Activated CD8-positive, alpha-beta T cell treated with anti-CD3 and anti-CD28 coated beads for 36 hours (primary cell): Measurements from ENCODE around the gene ZNF280C. TPM values are rescaled to one million over a fixed set of nuclear protein-coding genes. Genes with fewer than 3 reads are reported as not detected.
A peak's percentile ranks its signal among the peaks of the same experiment; 100 is the strongest.

Experiments used
- ATAC-seq: fragments of 200-7000 bp; cut with Tn5 transposase; one replicate; pipeline ENCODE4 v1.10.0; 2021; ENCODE audit warnings: mild to moderate bottlenecking, moderate library complexity
- CTCF ChIA-PET: fragments of 350-600 bp; sonication (Branson Sonifier 250); formaldehyde crosslinking; loops from one replicate; lab custom pipeline; 2021; ENCODE audit warnings: antibody characterized with exemption; lab: Charles Lee
- POLR2A ChIA-PET: fragments of 350-600 bp; sonication (Branson Sonifier 250); formaldehyde crosslinking; loops from one replicate; lab custom pipeline; 2021; ENCODE audit warnings: antibody characterized with exemption; lab: Charles Lee
- DNase-seq: peaks from one replicate; pipeline ENCODE4 v3.0.0-alpha.2; 2020
- H3K27ac Mint-ChIP-seq: one replicate; pipeline ENCODE4 v1.8.0; 2021; ENCODE audit warnings: mild to moderate bottlenecking, mixed read lengths
- H3K27me3 Mint-ChIP-seq: one replicate; pipeline ENCODE4 v1.8.0; 2021; ENCODE audit warnings: mixed read lengths
- H3K36me3 Mint-ChIP-seq: one replicate; pipeline ENCODE4 v1.8.0; 2021; ENCODE audit warnings: low read depth, mixed read lengths
- H3K4me1 Mint-ChIP-seq: one replicate; pipeline ENCODE4 v1.8.0; 2021; ENCODE audit warnings: low read depth, mixed read lengths
- H3K4me3 Mint-ChIP-seq: one replicate; pipeline ENCODE4 v1.8.0; 2021; ENCODE audit warnings: mild to moderate bottlenecking, moderate library complexity, mixed read lengths
- H3K9me3 Mint-ChIP-seq: one replicate; pipeline ENCODE4 v1.8.0; 2021; ENCODE audit warnings: mixed read lengths
- intact Hi-C: fragments of 100-400 bp; cut with micrococcal nuclease; formaldehyde crosslinking; loops from one replicate; pipeline ENCODE4 v1.10.0; 2022
- total RNA-seq, 2 experiments: library from RNA; stranded (reverse); gene quantifications; one replicate each; pipeline ENCODE4 v1.2.3, GENCODE V29; 2021
- TF ChIP-seq, protein P1 (sequence below): fragments of 200-600 bp; IDR thresholded peaks from one replicate; pipeline ENCODE4 v1.8.0; 2022; ENCODE audit warnings: antibody characterized with exemption, mild to moderate bottlenecking

ZNF280C gene
- total RNA-seq, 2 experiments from 2014 or later = 5.4 to 5.8 TPM

DNA sequence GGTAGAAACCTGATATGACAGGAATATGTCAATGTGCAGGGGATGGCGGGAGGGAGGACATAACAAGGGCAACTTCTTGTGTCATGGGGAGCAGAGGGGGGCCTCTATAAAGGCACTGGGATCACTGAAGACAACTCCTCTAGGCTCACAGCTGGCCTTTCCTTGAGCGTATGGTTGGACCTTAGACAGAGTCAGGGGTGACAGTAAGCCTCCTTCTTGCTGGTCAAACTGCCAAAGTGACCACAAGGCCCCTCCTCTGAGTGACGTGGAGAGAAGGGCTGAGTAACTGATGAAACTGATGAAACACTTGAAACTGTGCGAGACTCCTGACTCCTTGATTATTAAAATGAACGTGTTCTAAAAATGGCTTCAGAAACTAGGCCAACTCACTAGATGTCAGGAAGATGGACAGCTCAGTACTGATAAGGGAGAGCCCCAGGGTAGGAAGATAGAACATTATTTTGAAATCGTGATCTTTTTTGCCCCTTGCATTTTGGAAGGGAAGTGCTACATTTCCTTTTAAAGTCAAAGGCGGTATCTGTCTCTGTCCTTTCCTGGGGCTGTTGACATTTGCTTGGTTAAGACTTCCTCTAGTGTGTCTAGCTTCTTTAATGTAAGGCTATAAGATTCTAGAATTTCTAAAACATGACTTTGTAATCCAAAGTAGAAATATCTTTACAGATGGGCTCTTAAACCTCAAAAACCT, 95.4 kb downstream of the ZNF280C start:
- POLR2A ChIA-PET = interaction anchor here (0.7 to 1.5 kb wide), 4 partner anchors 13 to 92 kb away, joined by 3 to 4 read pairs (median 3); no protein-coding TSS in a partner anchor
- H3K4me3 Mint-ChIP-seq = peak overlapping the region; percentile 93
- intact Hi-C loops = loop anchor here (5.0 kb wide), 1 partner anchor 91 kb away; no protein-coding TSS in a partner anchor

GRCh38 chrX:130172127-130172845, 96.4 kb downstream of the ZNF280C start:
- Mint-ChIP-seq H3K9me3 (no peaks in the 10 kb centered on the region), H3K4me3 (peak overlapping the region; percentile 93), H3K36me3 (peaks cover 16% of the 10 kb centered on the region), H3K27ac (peak overlapping the region; percentile 92), H3K27me3 (no peaks in the 10 kb centered on the region), H3K4me1 (peaks cover 37% of the 10 kb centered on the region)
- intact Hi-C loops = loop anchor here (5.0 kb wide), 1 partner anchor 90 kb away; no protein-coding TSS in a partner anchor
- POLR2A ChIA-PET = interaction anchor here (1.1 to 1.5 kb wide), 3 partner anchors 12 to 91 kb away, joined by 3 to 4 read pairs (median 3); no protein-coding TSS in a partner anchor
- DNase-seq = peak; percentile 7
- no peak for ATAC-seq
- TF ChIP-seq, protein P1, sequence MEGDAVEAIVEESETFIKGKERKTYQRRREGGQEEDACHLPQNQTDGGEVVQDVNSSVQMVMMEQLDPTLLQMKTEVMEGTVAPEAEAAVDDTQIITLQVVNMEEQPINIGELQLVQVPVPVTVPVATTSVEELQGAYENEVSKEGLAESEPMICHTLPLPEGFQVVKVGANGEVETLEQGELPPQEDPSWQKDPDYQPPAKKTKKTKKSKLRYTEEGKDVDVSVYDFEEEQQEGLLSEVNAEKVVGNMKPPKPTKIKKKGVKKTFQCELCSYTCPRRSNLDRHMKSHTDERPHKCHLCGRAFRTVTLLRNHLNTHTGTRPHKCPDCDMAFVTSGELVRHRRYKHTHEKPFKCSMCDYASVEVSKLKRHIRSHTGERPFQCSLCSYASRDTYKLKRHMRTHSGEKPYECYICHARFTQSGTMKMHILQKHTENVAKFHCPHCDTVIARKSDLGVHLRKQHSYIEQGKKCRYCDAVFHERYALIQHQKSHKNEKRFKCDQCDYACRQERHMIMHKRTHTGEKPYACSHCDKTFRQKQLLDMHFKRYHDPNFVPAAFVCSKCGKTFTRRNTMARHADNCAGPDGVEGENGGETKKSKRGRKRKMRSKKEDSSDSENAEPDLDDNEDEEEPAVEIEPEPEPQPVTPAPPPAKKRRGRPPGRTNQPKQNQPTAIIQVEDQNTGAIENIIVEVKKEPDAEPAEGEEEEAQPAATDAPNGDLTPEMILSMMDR = no peak
- CTCF ChIA-PET = interaction anchor here (1.6 to 2.8 kb wide), 2 partner anchors 88 to 93 kb away, joined by 4 to 12 read pairs; no protein-coding TSS in a partner anchor

More for the DNA sequence above, 95.4 kb downstream of the ZNF280C start:
- ATAC-seq = peak; percentile 55
- H3K4me1 Mint-ChIP-seq = peaks cover 45% of the 10 kb centered on the region
- no peaks in the 10 kb centered on the region for H3K9me3 Mint-ChIP-seq
- TF ChIP-seq, protein P1 = no peak
- peak; percentile 77 for DNase-seq
- CTCF ChIA-PET = interaction anchor here (0.7 kb wide), 1 partner anchor 93 kb away, joined by 4 read pairs; no protein-coding TSS in a partner anchor
- peaks cover 26% of the 10 kb centered on the region for H3K36me3 Mint-ChIP-seq
- H3K27me3 Mint-ChIP-seq = no peaks in the 10 kb centered on the region
- peak overlapping the region; percentile 92 for H3K27ac Mint-ChIP-seq

DNA sequence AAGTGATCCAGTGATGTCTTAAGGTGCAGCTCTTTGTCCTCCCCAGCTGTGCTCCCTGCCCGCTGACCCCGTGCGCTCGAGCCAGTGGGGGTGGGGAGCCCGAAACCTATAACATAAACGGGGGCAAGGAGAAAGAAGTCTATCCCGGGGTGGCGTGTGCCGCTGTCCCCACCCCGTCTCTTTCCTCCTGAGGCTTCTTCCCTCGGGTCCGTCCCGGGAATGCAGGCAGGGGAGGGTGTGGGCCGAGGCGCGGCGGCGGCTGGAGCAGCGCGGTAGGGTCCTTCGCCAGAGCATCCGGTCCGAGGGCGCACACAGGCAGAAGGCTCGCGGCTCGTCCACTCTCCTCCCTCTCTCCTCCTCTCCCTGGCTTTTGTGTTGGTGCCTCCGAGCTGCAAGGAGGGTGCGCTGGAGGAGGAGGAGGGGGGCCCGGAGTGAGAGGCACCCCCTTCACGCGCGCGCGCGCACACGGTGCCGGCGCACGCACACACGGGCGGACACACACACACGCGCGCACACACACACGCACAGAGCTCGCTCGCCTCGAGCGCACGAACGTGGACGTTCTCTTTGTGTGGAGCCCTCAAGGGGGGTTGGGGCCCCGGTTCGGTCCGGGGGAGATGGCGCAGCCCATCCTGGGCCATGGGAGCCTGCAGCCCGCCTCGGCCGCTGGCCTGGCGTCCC, 97.1 kb downstream of the ZNF280C start, which contains the start of gene RAB33A:
Gene RAB33A (plus strand): TSS at position 517 of the 681 bp plus-strand sequence. CDS start 101 bp downstream, at position 618.
- H3K4me3 Mint-ChIP-seq = peak within 1 kb of the TSS; percentile 93
- ChIA-PET POLR2A (interaction anchor here (0.8 to 1.8 kb wide), 5 partner anchors 11 to 111 kb away, joined by 3 to 5 read pairs (median 3); partner anchors contain the start of gene ELF4), CTCF (interaction anchor here (1.6 to 2.8 kb wide), 2 partner anchors 87 to 92 kb away, joined by 4 to 12 read pairs; no protein-coding TSS in a partner anchor)
- H3K4me1 Mint-ChIP-seq = peaks cover 37% of the 10 kb centered on the region
- no peaks in the 10 kb centered on the region for H3K27me3 Mint-ChIP-seq
- peak within 1 kb of the TSS; percentile 92 for H3K27ac Mint-ChIP-seq
- H3K9me3 Mint-ChIP-seq = no peaks in the 10 kb centered on the region
- intact Hi-C loops = loop anchor here (5.0 kb wide), 1 partner anchor 89 kb away; no protein-coding TSS in a partner anchor
- peaks cover 12% of the 10 kb centered on the region for H3K36me3 Mint-ChIP-seq
- DNase-seq (peak; percentile 49), ATAC-seq (peak; percentile 15)
- TF ChIP-seq, protein P1 = no peak

DNA sequence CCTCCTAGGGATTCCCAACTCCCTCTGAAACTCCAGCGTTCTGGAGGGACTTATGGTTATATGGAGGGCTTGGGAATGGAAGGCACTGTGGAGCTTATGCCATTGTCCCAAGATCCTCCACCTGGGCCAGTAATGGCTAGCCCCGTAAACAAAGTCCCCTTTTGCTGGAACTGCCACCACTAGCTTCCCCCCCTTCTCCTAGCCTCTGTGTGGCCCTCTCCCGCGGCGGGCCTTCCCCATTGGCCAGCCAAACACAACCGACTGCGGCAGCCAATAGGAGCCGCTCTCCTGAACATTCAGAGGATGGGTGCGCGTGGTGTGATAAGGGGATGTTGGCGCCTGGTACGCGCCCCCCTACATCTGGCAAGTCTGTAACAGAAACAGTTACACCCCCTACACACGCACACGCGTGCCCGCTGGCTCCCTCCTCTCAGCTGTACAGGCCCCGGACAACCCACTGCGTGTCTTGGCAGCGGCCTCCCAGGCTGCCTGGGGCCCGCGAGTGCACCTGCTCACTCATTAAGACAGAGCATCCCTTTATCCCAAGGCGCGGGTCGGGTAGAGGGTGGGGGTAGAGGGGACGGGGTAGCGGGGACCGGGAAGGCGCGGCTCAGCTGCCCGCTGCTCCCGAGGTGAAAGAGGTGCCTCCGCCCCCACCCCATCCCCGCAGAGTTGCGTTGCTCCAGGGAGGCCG, 97.8 kb downstream of the ZNF280C start:
- intact Hi-C loops = loop anchor here (5.0 kb wide), 1 partner anchor 89 kb away; no protein-coding TSS in a partner anchor
- POLR2A ChIA-PET = interaction anchor here (0.8 to 1.8 kb wide), 5 partner anchors 11 to 110 kb away, joined by 3 to 5 read pairs (median 3); partner anchors contain the start of gene ELF4

More for the DNA sequence above, 97.8 kb downstream of the ZNF280C start:
- no peaks in the 10 kb centered on the region for H3K27me3 Mint-ChIP-seq
- TF ChIP-seq, protein P1 = no peak
- H3K4me1 Mint-ChIP-seq = peaks cover 30% of the 10 kb centered on the region
- ATAC-seq (peak; percentile 81), DNase-seq (peak; percentile 85)
- peaks cover 9% of the 10 kb centered on the region for H3K36me3 Mint-ChIP-seq
- H3K9me3 Mint-ChIP-seq = no peaks in the 10 kb centered on the region
- H3K27ac Mint-ChIP-seq = peak overlapping the region; percentile 92
- CTCF ChIA-PET = interaction anchor here (1.6 to 2.8 kb wide), 3 partner anchors 21 to 91 kb away, joined by 4 to 12 read pairs (median 8); no protein-coding TSS in a partner anchor
- peak overlapping the region; percentile 93 for H3K4me3 Mint-ChIP-seq
